A549 (cell line): ENCODE measurements around the gene DENND6B. TPM values are rescaled to one million over a fixed set of nuclear protein-coding genes. Genes with fewer than 3 reads are reported as not detected.
A peak's percentile ranks its signal among the peaks of the same experiment; 100 is the strongest.

Experiments
- ATAC-seq, 2 experiments: fragments of 200-7000 bp in 1 of 2; fragments of >200 bp in 1 of 2; cut with Nextera tagmentation in 1 of 2; cut with Tn5 transposase in 1 of 2; 3 replicates each; pipeline versions ENCODE4 v1.8.0 to v1.9.1; 2018 to 2020; ENCODE audit warnings: mild to moderate bottlenecking in 1 of 2, moderate library complexity in 1 of 2
- CTCF ChIA-PET: fragments of 300-600 bp; sonication (Branson Sonifier 250); formaldehyde crosslinking; extraction: SDS; loops from one replicate; lab custom pipeline; 2021; ENCODE audit warnings: antibody characterized with exemption, inconsistent platforms; lab: Yijun Ruan, JAX
- POLR2A ChIA-PET: fragments of 350-600 bp; formaldehyde crosslinking; extraction: SDS; loops from one replicate; lab custom pipeline; 2021; ENCODE audit warnings: antibody characterized with exemption, inconsistent platforms; lab: Yijun Ruan, JAX
- DNase-seq, 2 experiments: peaks; one replicate each; pipeline versions ENCODE4 v3.0.0 to v3.0.0-alpha.2; 2011 to 2016; ENCODE audit warnings: low read depth in 1 of 2, low spot score in 1 of 2
- FAIRE-seq: peaks from 2 replicates; lab custom pipeline; 2011; peaks lifted over from hg19 to GRCh38; lab: Jason Lieb, UNC
- H3K27ac ChIP-seq, 2 experiments: fragments of >200 bp; sonication (Bioruptor Twin); formaldehyde crosslinking; 3 replicates each; pipeline ENCODE4 v1.5.1; 2016 to 2017
- H3K4me1 ChIP-seq: fragments of >200 bp; sonication (Bioruptor Twin); formaldehyde crosslinking; 3 replicates; pipeline ENCODE4 v1.6.1; 2016
- H3K4me2 ChIP-seq: fragments of >200 bp; sonication (Bioruptor Twin); formaldehyde crosslinking; 3 replicates; pipeline ENCODE4 v1.6.1; 2016
- H3K4me3 ChIP-seq: fragments of >200 bp; sonication (Bioruptor Twin); formaldehyde crosslinking; 3 replicates; pipeline ENCODE4 v1.5.1; 2016
- H3K9me3 ChIP-seq: fragments of >200 bp; sonication (Bioruptor Twin); formaldehyde crosslinking; 3 replicates; pipeline ENCODE4 v1.6.1; 2016
- BHLHE40 ChIP-seq: IDR thresholded peaks from 2 replicates; pipeline ENCODE4 v1.6.1; 2012; ENCODE audit warnings: low read depth, low read length, inconsistent platforms
- CBX2 ChIP-seq: fragments of 200-600 bp; sonication (generic); IDR thresholded peaks from 2 replicates; pipeline ENCODE4 v1.6.1; 2016; ENCODE audit warnings: low read depth, mild to moderate bottlenecking, borderline replicate concordance
- CHD4 ChIP-seq: fragments of 200-600 bp; sonication (generic); IDR thresholded peaks from 2 replicates; pipeline ENCODE4 v1.6.1; 2016; ENCODE audit warnings: antibody characterized with exemption, mild to moderate bottlenecking, borderline replicate concordance
- EHF ChIP-seq: fragments of 250-450 bp; sonication (Bioruptor Pico); IDR thresholded peaks from 2 replicates; pipeline ENCODE4 v1.5.0; 2020; ENCODE audit warnings: mild to moderate bottlenecking
- EP300 ChIP-seq, 2 experiments: fragments of >200 bp; sonication (Bioruptor Twin); formaldehyde crosslinking; IDR thresholded peaks; 2 replicates in 1 of 2; 3 replicates in 1 of 2; pipeline ENCODE4 v1.6.1; 2016 to 2017
- HMGXB4 ChIP-seq: fragments of 250-450 bp; sonication (Bioruptor Pico); IDR thresholded peaks from 2 replicates; pipeline ENCODE4 v1.5.0; 2021; ENCODE audit warnings: mild to moderate bottlenecking, moderate library complexity, borderline replicate concordance
- HOXA7 ChIP-seq: fragments of 250-450 bp; sonication (Bioruptor Pico); IDR thresholded peaks from 2 replicates; pipeline ENCODE4 v1.5.0; 2020; ENCODE audit warnings: mild to moderate bottlenecking, moderate library complexity
- HOXB5 ChIP-seq: fragments of 250-450 bp; sonication (Bioruptor Pico); IDR thresholded peaks from 2 replicates; pipeline ENCODE4 v1.5.0; 2020; ENCODE audit warnings: mild to moderate bottlenecking, moderate library complexity
- JUN ChIP-seq, 2 experiments: fragments of >200 bp; sonication (Bioruptor Twin); formaldehyde crosslinking; IDR thresholded peaks; 2 replicates in 1 of 2; 3 replicates in 1 of 2; pipeline ENCODE4 v1.6.1; 2016 to 2017
- MAFK ChIP-seq: fragments of 450-650 bp; IDR thresholded peaks from 2 replicates; pipeline ENCODE4 v1.6.1; 2014; ENCODE audit not compliant: partially characterized antibody
- NFE2L2 ChIP-seq: fragments of 150-350 bp; conservative IDR thresholded peaks from 2 replicates; pipeline ENCODE4 v1.6.1; 2014; ENCODE audit warnings: low read length
- POLR2A ChIP-seq: IDR thresholded peaks from 2 replicates; pipeline ENCODE4 v1.6.1; 2012; ENCODE audit warnings: mild to moderate bottlenecking, low read length
- POLR2AphosphoS2 ChIP-seq: conservative IDR thresholded peaks from 2 replicates; pipeline ENCODE4 v1.6.1; 2012; ENCODE audit warnings: low read length, improper control_type of control experiment, inconsistent platforms
- ZFP36 ChIP-seq: fragments of 450-650 bp; IDR thresholded peaks from 2 replicates; pipeline ENCODE4 v1.6.1; 2014; ENCODE audit warnings: borderline replicate concordance; ENCODE audit not compliant: partially characterized antibody
- WGBS: methylation state at CpG from one replicate; pipeline ENCODE4 v1.1.6; 2017; ENCODE audit errors: missing lambda C conversion rate; 5-methylcytosine and 5-hydroxymethylcytosine counted together
- polyA plus RNA-seq, 4 experiments: library from polyadenylated mRNA; depleted of rRNA in 3 of 4; stranded (reverse); fragments of >200 nt; fragmentation: RNase III in 1 of 4; extraction: RNeasy Plus Mini Kit Qiagen cat#74134 plus additional on column Dnase treatment in 1 of 4; gene quantifications; 2 replicates in 3 of 4; 3 replicates in 1 of 4; pipeline ENCODE4 v1.2.3, GENCODE V29; 2011 to 2017
- TF ChIP-seq, protein P1 (sequence below): fragments of 200-600 bp; sonication (generic); IDR thresholded peaks from 2 replicates; pipeline ENCODE4 v1.6.1; 2016; ENCODE audit warnings: antibody characterized with exemption, mild to moderate bottlenecking, moderate library complexity
- TF ChIP-seq, protein P2 (sequence below): IDR thresholded peaks from 2 replicates; pipeline ENCODE4 v1.6.1; 2012

The DENND6B gene
- polyA plus RNA-seq, 2 of the 4 experiments (the other 2 are of a cell fraction) = 1.6 to 1.9 TPM

- no peak for DNase-seq
- Histone ChIP-seq H3K4me1 (peaks cover 17% of the 10 kb centered on the region), H3K4me3 (no peak overlapping the region), H3K27ac (peak overlapping the region; percentile 73 to 92), H3K9me3 (no peaks in the 10 kb centered on the region), H3K4me2 (peak overlapping the region; percentile 65; the same call in 2 of the 3 replicates)
- ChIA-PET POLR2A (interaction anchor here (0.9 to 1.3 kb wide), 2 partner anchors 11 to 23 kb away, joined by 3 to 7 read pairs; no protein-coding TSS in a partner anchor), CTCF (interaction anchor here (1.0 to 1.3 kb wide), 3 partner anchors 9 to 44 kb away, joined by 3 to 5 read pairs (median 3); partner anchors contain the start of gene PLXNB2)
- WGBS = 82% methylated on average over 10 of the region's 25 CpGs
- no peak for ATAC-seq
- FAIRE-seq = no peak
- no peak for TF ChIP-seq CHD4
- TF ChIP-seq JUN (IDR thresholded peaks at IDR 0.05) = no peak
- TF ChIP-seq NFE2L2 = no peak
These were observed 44.9 kb downstream of the DENND6B start for GRCh38 chr22:50281957-50282356.

GRCh38 chr22:50281384-50281760 is 45.4 kb downstream of the DENND6B start:
- Histone ChIP-seq H3K4me2 (no peak overlapping the region), H3K9me3 (no peaks in the 10 kb centered on the region; the same call in 2 of the 3 replicates), H3K4me1 (peaks cover 17% of the 10 kb centered on the region), H3K4me3 (no peak overlapping the region), H3K27ac (peak overlapping the region in 1 of 2 experiments; percentile 92; a peak in 2 of 6 replicates)
- no peak for TF ChIP-seq HOXB5 (CRISPR knock-in tag)
- CTCF ChIA-PET = no interaction called here
- no peak for FAIRE-seq
- POLR2A ChIA-PET = no interaction called here
- no peak for DNase-seq
- WGBS = 100% methylated on average over 3 of the region's 36 CpGs
- no peak for ATAC-seq

GRCh38 chr22:50280708-50281383 is 46.0 kb downstream of the DENND6B start:
- 96% methylated on average over 23 of the region's 47 CpGs for WGBS
- FAIRE-seq (no peak), ATAC-seq (no peak), DNase-seq (no peak)
- Histone ChIP-seq H3K9me3 (no peaks in the 10 kb centered on the region; the same call in 2 of the 3 replicates), H3K4me1 (peaks cover 17% of the 10 kb centered on the region), H3K4me3 (no peak overlapping the region), H3K4me2 (no peak overlapping the region), H3K27ac (no peak overlapping the region; a peak in 1 of 6 replicates)
- CTCF ChIA-PET = interaction anchor here (0.6 to 1.5 kb wide), 2 partner anchors 61 to 109 kb away, joined by 3 to 5 read pairs; no protein-coding TSS in a partner anchor
- POLR2A ChIA-PET = no interaction called here
- no peak for TF ChIP-seq EHF (CRISPR knock-in tag)
- no peak for TF ChIP-seq JUN (IDR thresholded peaks at IDR 0.05)
- TF ChIP-seq POLR2AphosphoS2 = no peak
- no peak for TF ChIP-seq BHLHE40
- TF ChIP-seq HOXA7 (CRISPR knock-in tag) = no peak
- no peak for TF ChIP-seq MAFK
- TF ChIP-seq, protein P1, sequence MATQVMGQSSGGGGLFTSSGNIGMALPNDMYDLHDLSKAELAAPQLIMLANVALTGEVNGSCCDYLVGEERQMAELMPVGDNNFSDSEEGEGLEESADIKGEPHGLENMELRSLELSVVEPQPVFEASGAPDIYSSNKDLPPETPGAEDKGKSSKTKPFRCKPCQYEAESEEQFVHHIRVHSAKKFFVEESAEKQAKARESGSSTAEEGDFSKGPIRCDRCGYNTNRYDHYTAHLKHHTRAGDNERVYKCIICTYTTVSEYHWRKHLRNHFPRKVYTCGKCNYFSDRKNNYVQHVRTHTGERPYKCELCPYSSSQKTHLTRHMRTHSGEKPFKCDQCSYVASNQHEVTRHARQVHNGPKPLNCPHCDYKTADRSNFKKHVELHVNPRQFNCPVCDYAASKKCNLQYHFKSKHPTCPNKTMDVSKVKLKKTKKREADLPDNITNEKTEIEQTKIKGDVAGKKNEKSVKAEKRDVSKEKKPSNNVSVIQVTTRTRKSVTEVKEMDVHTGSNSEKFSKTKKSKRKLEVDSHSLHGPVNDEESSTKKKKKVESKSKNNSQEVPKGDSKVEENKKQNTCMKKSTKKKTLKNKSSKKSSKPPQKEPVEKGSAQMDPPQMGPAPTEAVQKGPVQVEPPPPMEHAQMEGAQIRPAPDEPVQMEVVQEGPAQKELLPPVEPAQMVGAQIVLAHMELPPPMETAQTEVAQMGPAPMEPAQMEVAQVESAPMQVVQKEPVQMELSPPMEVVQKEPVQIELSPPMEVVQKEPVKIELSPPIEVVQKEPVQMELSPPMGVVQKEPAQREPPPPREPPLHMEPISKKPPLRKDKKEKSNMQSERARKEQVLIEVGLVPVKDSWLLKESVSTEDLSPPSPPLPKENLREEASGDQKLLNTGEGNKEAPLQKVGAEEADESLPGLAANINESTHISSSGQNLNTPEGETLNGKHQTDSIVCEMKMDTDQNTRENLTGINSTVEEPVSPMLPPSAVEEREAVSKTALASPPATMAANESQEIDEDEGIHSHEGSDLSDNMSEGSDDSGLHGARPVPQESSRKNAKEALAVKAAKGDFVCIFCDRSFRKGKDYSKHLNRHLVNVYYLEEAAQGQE = no peak
- TF ChIP-seq, protein P2, sequence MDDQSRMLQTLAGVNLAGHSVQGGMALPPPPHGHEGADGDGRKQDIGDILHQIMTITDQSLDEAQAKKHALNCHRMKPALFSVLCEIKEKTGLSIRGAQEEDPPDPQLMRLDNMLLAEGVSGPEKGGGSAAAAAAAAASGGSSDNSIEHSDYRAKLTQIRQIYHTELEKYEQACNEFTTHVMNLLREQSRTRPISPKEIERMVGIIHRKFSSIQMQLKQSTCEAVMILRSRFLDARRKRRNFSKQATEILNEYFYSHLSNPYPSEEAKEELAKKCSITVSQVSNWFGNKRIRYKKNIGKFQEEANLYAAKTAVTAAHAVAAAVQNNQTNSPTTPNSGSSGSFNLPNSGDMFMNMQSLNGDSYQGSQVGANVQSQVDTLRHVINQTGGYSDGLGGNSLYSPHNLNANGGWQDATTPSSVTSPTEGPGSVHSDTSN = no peak

- POLR2A ChIA-PET = no interaction called here
- no peak for DNase-seq
- WGBS = 97% methylated on average over 12 of the region's 38 CpGs
These were observed 46.6 kb downstream of the DENND6B start for GRCh38 chr22:50280022-50280707.

More at GRCh38 chr22:50280022-50280707, 46.6 kb downstream of the DENND6B start:
- Histone ChIP-seq H3K4me2 (no peak overlapping the region), H3K27ac (no peak overlapping the region)
- FAIRE-seq = no peak
- CTCF ChIA-PET = interaction anchor here (0.6 to 1.5 kb wide), 3 partner anchors 46 to 109 kb away, joined by 3 to 6 read pairs (median 5); no protein-coding TSS in a partner anchor
- no peak for TF ChIP-seq POLR2A
- no peak for TF ChIP-seq NFE2L2
- no peak for TF ChIP-seq CBX2
- TF ChIP-seq ZFP36 = no peak
- TF ChIP-seq HMGXB4 (CRISPR knock-in tag) = no peak
- TF ChIP-seq EP300 (IDR thresholded peaks at IDR 0.05) = no peak
- TF ChIP-seq, all 56 proteins: peak for 0
- no peak for ATAC-seq
- Histone ChIP-seq H3K4me3 (no peak overlapping the region), H3K4me1 (peaks cover 17% of the 10 kb centered on the region), H3K9me3 (no peaks in the 10 kb centered on the region; the same call in 2 of the 3 replicates)
